ENCODE data around the gene BBS12. TPM values are rescaled to one million over a fixed set of nuclear protein-coding genes. Genes with fewer than 3 reads are reported as not detected.

BBS12 gene
- total and polyA plus RNA-seq, 9 of the 15 experiments (the other 6 are each of a cell fraction or from before 2014, with no cell fraction given): 2.7 to 6.5 (median 3.3) TPM

DNA sequence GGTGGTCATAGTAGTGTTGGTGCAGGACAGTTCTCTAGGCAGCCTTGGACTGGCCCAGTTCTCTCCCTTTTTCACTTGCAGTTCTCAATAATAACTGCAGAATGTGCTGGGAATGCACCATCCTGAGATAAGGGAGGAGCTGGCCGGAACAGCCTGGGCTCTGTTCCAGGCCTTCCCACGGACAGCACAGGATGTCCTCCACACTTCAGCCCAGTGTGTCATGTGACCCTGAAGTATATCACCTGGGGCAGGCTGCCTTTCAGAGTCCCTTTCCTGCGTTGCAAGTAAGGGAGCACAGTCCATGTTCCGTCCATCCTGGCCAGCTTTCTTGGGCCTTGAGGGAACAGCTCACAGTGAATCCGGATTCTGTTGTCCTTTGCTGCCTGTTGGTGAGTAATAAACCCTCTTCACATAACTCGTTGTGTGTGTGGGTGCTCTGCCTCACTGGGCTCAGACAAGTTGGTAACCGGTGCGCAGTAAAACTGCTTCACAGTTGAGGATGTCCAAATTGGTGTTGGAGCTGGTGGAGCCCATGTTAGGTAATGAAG, 32.3 kb upstream of the BBS12 start (continued):
- TF ChIP-seq, protein P1, sequence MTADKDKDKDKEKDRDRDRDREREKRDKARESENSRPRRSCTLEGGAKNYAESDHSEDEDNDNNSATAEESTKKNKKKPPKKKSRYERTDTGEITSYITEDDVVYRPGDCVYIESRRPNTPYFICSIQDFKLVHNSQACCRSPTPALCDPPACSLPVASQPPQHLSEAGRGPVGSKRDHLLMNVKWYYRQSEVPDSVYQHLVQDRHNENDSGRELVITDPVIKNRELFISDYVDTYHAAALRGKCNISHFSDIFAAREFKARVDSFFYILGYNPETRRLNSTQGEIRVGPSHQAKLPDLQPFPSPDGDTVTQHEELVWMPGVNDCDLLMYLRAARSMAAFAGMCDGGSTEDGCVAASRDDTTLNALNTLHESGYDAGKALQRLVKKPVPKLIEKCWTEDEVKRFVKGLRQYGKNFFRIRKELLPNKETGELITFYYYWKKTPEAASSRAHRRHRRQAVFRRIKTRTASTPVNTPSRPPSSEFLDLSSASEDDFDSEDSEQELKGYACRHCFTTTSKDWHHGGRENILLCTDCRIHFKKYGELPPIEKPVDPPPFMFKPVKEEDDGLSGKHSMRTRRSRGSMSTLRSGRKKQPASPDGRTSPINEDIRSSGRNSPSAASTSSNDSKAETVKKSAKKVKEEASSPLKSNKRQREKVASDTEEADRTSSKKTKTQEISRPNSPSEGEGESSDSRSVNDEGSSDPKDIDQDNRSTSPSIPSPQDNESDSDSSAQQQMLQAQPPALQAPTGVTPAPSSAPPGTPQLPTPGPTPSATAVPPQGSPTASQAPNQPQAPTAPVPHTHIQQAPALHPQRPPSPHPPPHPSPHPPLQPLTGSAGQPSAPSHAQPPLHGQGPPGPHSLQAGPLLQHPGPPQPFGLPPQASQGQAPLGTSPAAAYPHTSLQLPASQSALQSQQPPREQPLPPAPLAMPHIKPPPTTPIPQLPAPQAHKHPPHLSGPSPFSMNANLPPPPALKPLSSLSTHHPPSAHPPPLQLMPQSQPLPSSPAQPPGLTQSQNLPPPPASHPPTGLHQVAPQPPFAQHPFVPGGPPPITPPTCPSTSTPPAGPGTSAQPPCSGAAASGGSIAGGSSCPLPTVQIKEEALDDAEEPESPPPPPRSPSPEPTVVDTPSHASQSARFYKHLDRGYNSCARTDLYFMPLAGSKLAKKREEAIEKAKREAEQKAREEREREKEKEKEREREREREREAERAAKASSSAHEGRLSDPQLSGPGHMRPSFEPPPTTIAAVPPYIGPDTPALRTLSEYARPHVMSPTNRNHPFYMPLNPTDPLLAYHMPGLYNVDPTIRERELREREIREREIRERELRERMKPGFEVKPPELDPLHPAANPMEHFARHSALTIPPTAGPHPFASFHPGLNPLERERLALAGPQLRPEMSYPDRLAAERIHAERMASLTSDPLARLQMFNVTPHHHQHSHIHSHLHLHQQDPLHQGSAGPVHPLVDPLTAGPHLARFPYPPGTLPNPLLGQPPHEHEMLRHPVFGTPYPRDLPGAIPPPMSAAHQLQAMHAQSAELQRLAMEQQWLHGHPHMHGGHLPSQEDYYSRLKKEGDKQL (CRISPR knock-in tag; IDR thresholded peaks at IDR 0.05; ENCODE audit: borderline replicate concordance): no peak
- TF ChIP-seq DMBX1 (CRISPR knock-in tag; IDR thresholded peaks at IDR 0.05; ENCODE audit: borderline replicate concordance): no peak; the same call in 1 of the 2 replicates
- no peak for TF ChIP-seq KHSRP (IDR thresholded peaks at IDR 0.05)
- no peak for TF ChIP-seq ZNF224 (CRISPR knock-in tag; IDR thresholded peaks at IDR 0.05)
- TF ChIP-seq NEUROD1 (IDR thresholded peaks at IDR 0.05; ENCODE audit: borderline replicate concordance, low read depth, low read length, partially characterized antibody): peak; percentile 14
- TF ChIP-seq U2AF2 (optimal IDR thresholded peaks at IDR 0.05; ENCODE audit: low read depth, low read length): no peak
- no peak for TF ChIP-seq IFI16 (CRISPR knock-in tag; IDR thresholded peaks at IDR 0.05)
- TF ChIP-seq ZSCAN29 (IDR thresholded peaks at IDR 0.05): peak; percentile 88
- TF ChIP-seq, protein P2, sequence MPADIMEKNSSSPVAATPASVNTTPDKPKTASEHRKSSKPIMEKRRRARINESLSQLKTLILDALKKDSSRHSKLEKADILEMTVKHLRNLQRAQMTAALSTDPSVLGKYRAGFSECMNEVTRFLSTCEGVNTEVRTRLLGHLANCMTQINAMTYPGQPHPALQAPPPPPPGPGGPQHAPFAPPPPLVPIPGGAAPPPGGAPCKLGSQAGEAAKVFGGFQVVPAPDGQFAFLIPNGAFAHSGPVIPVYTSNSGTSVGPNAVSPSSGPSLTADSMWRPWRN (IDR thresholded peaks at IDR 0.05; ENCODE audit: low read depth): peak; percentile 11; the same call in 1 of the 2 replicates
- TF ChIP-seq, protein P3, sequence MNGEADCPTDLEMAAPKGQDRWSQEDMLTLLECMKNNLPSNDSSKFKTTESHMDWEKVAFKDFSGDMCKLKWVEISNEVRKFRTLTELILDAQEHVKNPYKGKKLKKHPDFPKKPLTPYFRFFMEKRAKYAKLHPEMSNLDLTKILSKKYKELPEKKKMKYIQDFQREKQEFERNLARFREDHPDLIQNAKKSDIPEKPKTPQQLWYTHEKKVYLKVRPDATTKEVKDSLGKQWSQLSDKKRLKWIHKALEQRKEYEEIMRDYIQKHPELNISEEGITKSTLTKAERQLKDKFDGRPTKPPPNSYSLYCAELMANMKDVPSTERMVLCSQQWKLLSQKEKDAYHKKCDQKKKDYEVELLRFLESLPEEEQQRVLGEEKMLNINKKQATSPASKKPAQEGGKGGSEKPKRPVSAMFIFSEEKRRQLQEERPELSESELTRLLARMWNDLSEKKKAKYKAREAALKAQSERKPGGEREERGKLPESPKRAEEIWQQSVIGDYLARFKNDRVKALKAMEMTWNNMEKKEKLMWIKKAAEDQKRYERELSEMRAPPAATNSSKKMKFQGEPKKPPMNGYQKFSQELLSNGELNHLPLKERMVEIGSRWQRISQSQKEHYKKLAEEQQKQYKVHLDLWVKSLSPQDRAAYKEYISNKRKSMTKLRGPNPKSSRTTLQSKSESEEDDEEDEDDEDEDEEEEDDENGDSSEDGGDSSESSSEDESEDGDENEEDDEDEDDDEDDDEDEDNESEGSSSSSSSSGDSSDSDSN (IDR thresholded peaks at IDR 0.05; ENCODE audit: borderline replicate concordance in 1 of 2, low read depth in 2 of 2, low read length in 2 of 2): no peak
- TF ChIP-seq HNRNPK (IDR thresholded peaks at IDR 0.05; ENCODE audit: low read depth, low read length, poor library complexity, severe bottlenecking): no peak
- no peak for TF ChIP-seq ZNF212 (CRISPR knock-in tag; IDR thresholded peaks at IDR 0.05)
- TF ChIP-seq NUFIP1 (IDR thresholded peaks at IDR 0.05; ENCODE audit: partially characterized antibody): no peak
- TF ChIP-seq, protein P4, sequence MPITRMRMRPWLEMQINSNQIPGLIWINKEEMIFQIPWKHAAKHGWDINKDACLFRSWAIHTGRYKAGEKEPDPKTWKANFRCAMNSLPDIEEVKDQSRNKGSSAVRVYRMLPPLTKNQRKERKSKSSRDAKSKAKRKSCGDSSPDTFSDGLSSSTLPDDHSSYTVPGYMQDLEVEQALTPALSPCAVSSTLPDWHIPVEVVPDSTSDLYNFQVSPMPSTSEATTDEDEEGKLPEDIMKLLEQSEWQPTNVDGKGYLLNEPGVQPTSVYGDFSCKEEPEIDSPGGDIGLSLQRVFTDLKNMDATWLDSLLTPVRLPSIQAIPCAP (CRISPR knock-in tag; IDR thresholded peaks at IDR 0.05; ENCODE audit: borderline replicate concordance): no peak
- TF ChIP-seq POLR3G (IDR thresholded peaks at IDR 0.05; ENCODE audit: extremely low read depth, insufficient read length, insufficient replicate concordance): no peak
- TF ChIP-seq ZNF175 (CRISPR knock-in tag; IDR thresholded peaks at IDR 0.05; ENCODE audit: low read depth): 0 out of 2 replicates have a peak, but pooled peaks have one; percentile 45
- TF ChIP-seq ZNF146 (CRISPR knock-in tag; IDR thresholded peaks at IDR 0.05; ENCODE audit: unreplicated experiment): no peak
- TF ChIP-seq ZNF76 (CRISPR knock-in tag; IDR thresholded peaks at IDR 0.05; ENCODE audit: borderline replicate concordance): no peak
- peak; percentile 35; the same call in 1 of the 2 replicates for TF ChIP-seq DPF2 (IDR thresholded peaks at IDR 0.05)
- no peak for TF ChIP-seq SRSF9 (IDR thresholded peaks at IDR 0.05; ENCODE audit: borderline replicate concordance, low read depth, low read length)

Measured in K562 (cell line).